NCI-H1048 (cell line): ENCODE measurements around the gene LONP2.
"Not testable (repeated sequence)": the region's sequence is repeated elsewhere in the genome, so short reads cannot be mapped to it uniquely, and the experiment has no call there.

Source experiments
- DNase-seq: peaks from one replicate; lab custom pipeline; 2025; lab: John Stamatoyannopoulos, UW

The LONP2 gene

GRCh38 chr16:48335961-48336360, 91.9 kb downstream of the LONP2 start:
- no peak for DNase-seq

- no peak for DNase-seq
Observed at GRCh38 chr16:48340054-48340453, 96.0 kb downstream of the LONP2 start.

- no peak for DNase-seq
Observed at GRCh38 chr16:48342591-48342990, 98.5 kb downstream of the LONP2 start.

GRCh38 chr16:48347191-48347865, 103.2 kb downstream of the LONP2 start:
- no peak for DNase-seq

GRCh38 chr16:48347980-48348379, 103.9 kb downstream of the LONP2 start:
- DNase-seq, result no peak

- DNase-seq, result no peak
Observed at GRCh38 chr16:48350736-48351135, 106.6 kb downstream of the LONP2 start.

- no peak for DNase-seq
Observed at GRCh38 chr16:48352648-48353390, 108.7 kb downstream of the LONP2 start.

GRCh38 chr16:48353565-48354163, 109.6 kb downstream of the LONP2 start:
- DNase-seq, result no peak

- DNase-seq, result not testable (repeated sequence)
Observed at GRCh38 chr16:48354385-48354784, 110.3 kb downstream of the LONP2 start.

- DNase-seq, result no peak
Observed at GRCh38 chr16:48354877-48355855, 111.1 kb downstream of the LONP2 start.

GRCh38 chr16:48356633-48357376, 112.7 kb downstream of the LONP2 start:
- DNase-seq, result no peak

- DNase-seq, result no peak
Observed at GRCh38 chr16:48358419-48358818, 114.3 kb downstream of the LONP2 start.

GRCh38 chr16:48359983-48360382, 115.9 kb downstream of the LONP2 start:
- no peak for DNase-seq

GRCh38 chr16:48361012-48361411, 116.9 kb downstream of the LONP2 start:
- no peak for DNase-seq

- no peak for DNase-seq
Observed at GRCh38 chr16:48361540-48362144, 117.5 kb downstream of the LONP2 start.

- DNase-seq, result no peak
Observed at GRCh38 chr16:48365025-48365600, 121.0 kb downstream of the LONP2 start.

- peak; percentile 9 for DNase-seq
Observed at GRCh38 chr16:48365601-48366164, 121.6 kb downstream of the LONP2 start.

GRCh38 chr16:48366165-48367093, 122.3 kb downstream of the LONP2 start:
- DNase-seq, result no peak

GRCh38 chr16:48367441-48368049, 123.4 kb downstream of the LONP2 start:
- no peak for DNase-seq
